GM10266 (cell line): ENCODE results near the gene C1QTNF1.

Experiments used
- DNase-seq: peaks from one replicate; pipeline ENCODE4 v3.0.0; 2012; ENCODE audit errors: extremely low spot score
- CTCF ChIP-seq: IDR thresholded peaks from 2 replicates; pipeline ENCODE4 v1.5.1; 2012; ENCODE audit warnings: mild to moderate bottlenecking, low read depth; ENCODE audit not compliant: control insufficient read depth, insufficient read depth; ENCODE audit errors: missing control alignments

The C1QTNF1 gene

DNA sequence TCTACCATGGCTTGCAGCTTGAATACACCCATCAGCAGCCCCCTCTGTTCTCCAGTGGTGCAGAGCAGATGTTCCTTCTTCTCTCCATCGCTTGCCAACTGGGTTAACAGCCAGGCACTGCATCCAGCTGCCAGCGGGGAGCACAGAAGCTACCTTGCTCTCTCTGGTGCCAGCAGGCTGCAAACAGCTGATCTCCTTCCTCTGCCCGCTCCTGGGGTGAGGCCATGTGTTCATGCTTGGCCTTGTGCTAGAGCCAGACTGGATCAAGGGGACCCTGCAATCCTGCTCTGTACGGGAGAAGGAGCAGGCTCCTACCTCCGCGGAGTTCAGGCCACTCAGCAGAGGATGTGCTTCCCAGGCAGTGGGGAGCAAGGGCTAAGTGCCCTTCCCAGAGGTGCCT lies 26.6 kb downstream of the C1QTNF1 start:
- DNase-seq: no peak

GRCh38 chr17:79051306-79051705 lies 27.3 kb downstream of the C1QTNF1 start:
- no peak for DNase-seq
- no peak for TF ChIP-seq CTCF

More for the DNA sequence above, 26.6 kb downstream of the C1QTNF1 start:
- TF ChIP-seq CTCF: no peak

GRCh38 chr17:79052131-79052530 lies 28.2 kb downstream of the C1QTNF1 start:
- no peak for TF ChIP-seq CTCF
- no peak for DNase-seq

DNA sequence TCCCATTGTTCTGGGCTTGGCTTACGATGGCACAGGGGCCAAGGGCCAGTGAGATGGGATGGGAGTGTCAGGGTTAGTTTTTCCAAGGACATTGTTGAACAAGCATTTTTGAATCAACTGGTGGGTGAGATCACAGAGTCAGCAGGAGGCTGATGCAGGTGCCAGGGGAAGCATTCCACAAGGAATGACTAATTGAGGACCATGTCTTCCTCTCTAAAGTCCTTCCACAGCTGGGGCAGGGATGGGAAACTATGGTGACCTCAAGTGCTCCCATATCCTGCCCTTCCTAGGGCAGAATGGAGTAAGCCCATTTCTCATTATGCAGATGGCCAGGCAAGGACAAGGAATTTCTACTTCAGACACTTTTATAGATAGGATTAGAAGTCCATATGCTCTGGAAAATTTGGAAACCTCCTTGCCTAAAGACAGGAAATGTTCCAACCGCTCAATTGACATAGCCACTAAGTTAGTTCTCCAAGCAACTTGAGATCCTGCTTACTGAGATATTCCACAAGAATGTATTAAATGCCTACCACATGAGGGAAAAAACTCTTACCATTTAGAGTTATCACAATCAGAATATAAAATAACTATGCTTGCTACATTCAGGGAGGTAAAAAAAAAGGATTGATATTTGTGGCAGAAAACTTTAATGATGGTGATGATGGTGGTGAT lies 29.4 kb downstream of the C1QTNF1 start:
- DNase-seq: no peak
- TF ChIP-seq CTCF: no peak

DNA sequence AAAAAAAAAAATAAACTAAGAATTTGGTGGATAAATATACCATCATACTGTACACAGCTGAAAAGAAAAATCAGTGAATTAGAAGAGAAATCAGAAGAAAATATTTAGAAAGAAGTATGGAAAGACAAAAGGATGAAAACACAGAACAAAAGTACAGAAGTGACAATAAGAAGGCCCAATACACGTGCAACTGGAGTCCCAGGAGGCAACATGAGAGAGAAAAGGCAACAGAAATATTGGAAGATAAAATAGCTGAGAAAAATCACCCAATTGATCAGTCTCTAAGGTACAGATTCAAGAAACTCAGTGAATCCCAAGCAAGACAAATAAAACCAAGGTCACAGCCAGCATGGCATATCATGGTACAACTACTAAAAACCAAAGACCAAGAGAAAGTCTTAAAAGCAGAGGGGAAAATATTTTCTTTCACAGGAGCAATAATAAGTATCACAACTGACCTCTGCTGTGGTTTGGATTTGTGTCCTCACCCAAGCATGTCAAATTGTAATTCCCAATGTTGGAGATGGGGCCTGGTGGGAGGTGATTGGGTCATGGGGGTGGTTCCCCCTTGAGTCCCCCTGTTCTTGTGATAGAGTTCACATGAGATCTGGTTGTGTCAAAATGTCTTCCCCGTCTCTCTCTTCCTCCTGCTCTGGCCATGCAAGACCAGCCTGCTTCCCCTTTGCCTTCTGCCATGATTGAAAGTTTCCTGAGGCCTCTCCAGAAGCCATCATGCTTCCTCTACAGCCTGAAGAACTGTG lies 30.4 kb downstream of the C1QTNF1 start:
- no peak for DNase-seq
- no peak for TF ChIP-seq CTCF

DNA sequence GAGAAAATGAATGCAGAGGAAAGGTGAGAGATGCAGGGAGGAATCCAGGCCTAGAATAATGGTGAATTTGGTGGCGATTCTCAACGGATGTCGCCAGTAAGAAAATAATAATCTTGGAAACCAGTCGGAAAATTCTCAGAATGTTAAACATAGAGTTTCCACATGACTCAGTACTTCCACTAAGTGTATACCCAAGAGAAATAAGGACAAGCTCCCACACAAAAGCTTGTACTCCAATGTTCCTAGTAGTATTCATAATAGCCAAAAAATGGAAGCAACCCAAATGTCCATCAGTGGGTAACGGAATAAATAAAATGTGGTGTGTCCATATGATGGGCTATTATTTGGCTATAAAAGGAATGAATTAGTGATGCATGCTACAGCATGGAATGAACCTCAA lies 31.2 kb downstream of the C1QTNF1 start:
- DNase-seq: no peak
- TF ChIP-seq CTCF: no peak

GRCh38 chr17:79057737-79058385 lies 33.9 kb downstream of the C1QTNF1 start:
- TF ChIP-seq CTCF: no peak
- no peak for DNase-seq
